Ishikawa (cell line): Measurements from ENCODE around the gene SLC43A3.

ENCODE experiments used
- CEBPB ChIP-seq: IDR thresholded peaks from 2 replicates; pipeline ENCODE4 v1.6.1; 2012
- CREB1 ChIP-seq: IDR thresholded peaks from 2 replicates; pipeline ENCODE4 v1.6.1; 2012; ENCODE audit warnings: low read depth
- EGR1 ChIP-seq: IDR thresholded peaks from 2 replicates; pipeline ENCODE4 v1.6.1; 2012
- EP300 ChIP-seq: IDR thresholded peaks from 2 replicates; pipeline ENCODE4 v1.6.1; 2012; ENCODE audit warnings: borderline replicate concordance
- FOXM1 ChIP-seq: IDR thresholded peaks from 2 replicates; pipeline ENCODE4 v1.6.1; 2012; ENCODE audit warnings: low read depth, borderline replicate concordance
- MAX ChIP-seq: IDR thresholded peaks from 2 replicates; pipeline ENCODE4 v1.6.1; 2012
- NFIC ChIP-seq: IDR thresholded peaks from 2 replicates; pipeline ENCODE4 v1.6.1; 2012
- RAD21 ChIP-seq: IDR thresholded peaks from 2 replicates; pipeline ENCODE4 v1.6.1; 2012; ENCODE audit warnings: low read depth
- REST ChIP-seq: IDR thresholded peaks from 2 replicates; pipeline ENCODE4 v1.6.1; 2012; ENCODE audit warnings: low read depth, mild to moderate bottlenecking
- TAF1 ChIP-seq: IDR thresholded peaks from 2 replicates; pipeline ENCODE4 v1.6.1; 2012; ENCODE audit warnings: low read depth, mild to moderate bottlenecking
- TCF12 ChIP-seq: IDR thresholded peaks from 2 replicates; pipeline ENCODE4 v1.6.1; 2012; ENCODE audit warnings: low read depth
- TEAD4 ChIP-seq: IDR thresholded peaks from 2 replicates; pipeline ENCODE4 v1.6.1; 2012
- USF1 ChIP-seq: IDR thresholded peaks from 2 replicates; pipeline ENCODE4 v1.6.1; 2012
- YY1 ChIP-seq: IDR thresholded peaks from 2 replicates; pipeline ENCODE4 v1.6.1; 2012; ENCODE audit warnings: low read depth
- ZBTB7A ChIP-seq: IDR thresholded peaks from 2 replicates; pipeline ENCODE4 v1.6.1; 2012; ENCODE audit warnings: low read depth

SLC43A3 gene

GRCh38 chr11:57368106-57368844, 58.6 kb downstream of the SLC43A3 start:
- TF ChIP-seq MAX: no peak
- TF ChIP-seq YY1: no peak
- no peak for TF ChIP-seq NFIC
- TF ChIP-seq EGR1: no peak
- TF ChIP-seq CEBPB: no peak
- TF ChIP-seq REST: no peak
- TF ChIP-seq TAF1: no peak

GRCh38 chr11:57364851-57365660, 61.9 kb downstream of the SLC43A3 start:
- TF ChIP-seq REST (no peak), ZBTB7A (no peak), USF1 (no peak), MAX (no peak), TAF1 (no peak), NFIC (no peak), TCF12 (no peak), CEBPB (no peak), TEAD4 (no peak)

- TF ChIP-seq NFIC: no peak
- TF ChIP-seq CEBPB: no peak
These were observed 63.5 kb downstream of the SLC43A3 start for GRCh38 chr11:57363131-57364080.

GRCh38 chr11:57361926-57362325, 65.0 kb downstream of the SLC43A3 start:
- TF ChIP-seq TEAD4: no peak
- TF ChIP-seq USF1: no peak

GRCh38 chr11:57360991-57361390, 65.9 kb downstream of the SLC43A3 start:
- TF ChIP-seq EGR1 (no peak), NFIC (no peak), TCF12 (no peak), CREB1 (no peak), YY1 (no peak), MAX (no peak), TAF1 (no peak), ZBTB7A (no peak), USF1 (no peak), FOXM1 (no peak), EP300 (no peak), CEBPB (no peak), REST (no peak), TEAD4 (no peak), RAD21 (no peak)
